SJSA1 (cell line): ENCODE measurements around the gene COMTD1. TPM values are rescaled to one million over a fixed set of nuclear protein-coding genes. Genes with fewer than 3 reads are reported as not detected.

ENCODE experiments used
- DNase-seq, 2 experiments: peaks; one replicate each; pipeline ENCODE4 v3.0.0-alpha.2; 2015 to 2020; ENCODE audit warnings: low spot score in 2 of 2, low read depth in 1 of 2
- H3K27ac ChIP-seq: fragments of 250-450 bp; sonication (Bioruptor Pico); 2 replicates; pipeline ENCODE4 v1.5.1; 2020; ENCODE audit warnings: mild to moderate bottlenecking, moderate library complexity
- H3K27me3 ChIP-seq: fragments of 250-450 bp; sonication (Bioruptor Pico); replicated peaks from 2 replicates; pipeline ENCODE4 v1.5.1; 2020; ENCODE audit warnings: mild to moderate bottlenecking, moderate library complexity
- H3K36me3 ChIP-seq: fragments of 250-450 bp; sonication (Bioruptor Pico); 2 replicates; pipeline ENCODE4 v1.5.1; 2020; ENCODE audit warnings: mild to moderate bottlenecking
- H3K4me1 ChIP-seq: fragments of 250-450 bp; sonication (Bioruptor Pico); replicated peaks from 2 replicates; pipeline ENCODE4 v1.6.1; 2021; ENCODE audit warnings: mild to moderate bottlenecking
- H3K4me3 ChIP-seq: fragments of 250-450 bp; sonication (Bioruptor Pico); 2 replicates; pipeline ENCODE4 v1.5.1; 2020; ENCODE audit warnings: mild to moderate bottlenecking
- H3K9me3 ChIP-seq: fragments of 250-450 bp; sonication (Bioruptor Pico); replicated peaks from 2 replicates; pipeline ENCODE4 v1.5.1; 2020; ENCODE audit warnings: mild to moderate bottlenecking
- total RNA-seq: library from RNA; depleted of rRNA; stranded (reverse); fragments of >200 nt; shearing (Covaris generic); gene quantifications from 2 replicates; pipeline ENCODE4 v1.2.3, GENCODE V29; 2014

Gene COMTD1
- total RNA-seq, 1 experiment from 2014 or later = 8.8 TPM

DNA sequence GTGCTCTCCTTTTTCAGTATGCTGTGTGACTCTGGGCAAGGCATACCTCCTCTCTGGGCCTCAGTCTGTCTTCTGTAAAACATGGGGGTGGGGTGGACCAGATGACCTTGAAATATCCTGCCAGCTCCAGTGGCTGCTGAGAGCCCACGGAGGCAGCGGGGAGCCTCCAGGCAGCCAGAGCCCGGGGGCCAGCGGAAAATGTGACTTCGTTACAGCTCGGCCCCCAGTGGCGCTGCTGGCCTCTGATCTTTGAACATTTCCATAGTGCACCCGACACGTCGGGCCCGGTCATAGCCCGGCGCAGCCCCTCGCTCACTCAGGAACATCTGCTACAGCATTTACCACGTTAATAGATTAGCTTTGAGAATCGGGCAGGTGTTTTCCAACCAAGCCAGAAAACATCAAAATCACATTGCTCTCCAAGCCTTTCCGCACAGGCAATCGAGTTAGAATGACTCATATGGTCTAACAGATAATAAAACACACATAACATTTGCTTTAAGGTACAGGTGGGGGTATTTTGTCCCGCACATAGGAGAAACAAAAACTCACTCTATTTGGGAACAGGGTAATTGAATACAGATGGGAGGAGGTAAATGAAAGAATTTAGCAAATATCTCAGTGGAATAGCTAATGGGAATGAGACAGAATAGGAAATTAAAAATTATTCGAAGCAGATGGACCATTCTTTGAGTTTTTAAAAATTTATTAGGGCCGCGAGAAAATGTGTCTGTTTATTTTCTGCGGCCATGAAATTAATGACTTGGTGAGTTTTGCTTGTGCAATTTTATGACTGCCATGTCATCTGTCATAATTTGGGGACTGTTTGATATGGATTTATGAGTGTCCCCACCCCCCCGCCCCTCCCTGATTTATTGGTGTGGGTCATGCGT is 26.3 kb upstream of the COMTD1 start:
- Histone ChIP-seq H3K4me3 (no peak overlapping the region), H3K9me3 (no peaks in the 10 kb centered on the region), H3K27me3 (no peaks in the 10 kb centered on the region), H3K4me1 (no peaks in the 10 kb centered on the region), H3K27ac (no peak overlapping the region), H3K36me3 (no peaks in the 10 kb centered on the region)
- DNase-seq = no peak

DNA sequence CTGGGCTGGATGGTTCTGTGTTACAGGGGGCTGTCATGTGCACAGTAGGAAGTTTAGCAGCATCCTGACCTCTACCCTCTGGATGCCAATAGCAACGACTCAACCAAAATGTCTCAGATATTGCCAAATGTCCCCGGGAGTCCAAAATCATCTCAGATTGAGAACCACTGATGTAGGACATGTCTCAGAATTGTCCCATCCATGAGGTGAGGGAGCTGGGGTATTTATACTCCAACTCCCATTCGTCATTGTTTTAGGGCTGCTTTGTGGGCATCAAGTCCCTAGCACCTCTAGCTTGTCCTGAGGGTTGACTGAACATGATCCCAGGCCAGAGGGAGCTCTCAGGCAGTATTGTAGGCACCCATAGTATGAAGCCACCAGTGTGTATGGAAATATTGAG is 25.2 kb upstream of the COMTD1 start:
- DNase-seq = no peak
- Histone ChIP-seq H3K4me1 (no peaks in the 10 kb centered on the region), H3K27ac (no peak overlapping the region), H3K4me3 (no peak overlapping the region), H3K9me3 (no peaks in the 10 kb centered on the region), H3K27me3 (no peaks in the 10 kb centered on the region), H3K36me3 (no peaks in the 10 kb centered on the region)

DNA sequence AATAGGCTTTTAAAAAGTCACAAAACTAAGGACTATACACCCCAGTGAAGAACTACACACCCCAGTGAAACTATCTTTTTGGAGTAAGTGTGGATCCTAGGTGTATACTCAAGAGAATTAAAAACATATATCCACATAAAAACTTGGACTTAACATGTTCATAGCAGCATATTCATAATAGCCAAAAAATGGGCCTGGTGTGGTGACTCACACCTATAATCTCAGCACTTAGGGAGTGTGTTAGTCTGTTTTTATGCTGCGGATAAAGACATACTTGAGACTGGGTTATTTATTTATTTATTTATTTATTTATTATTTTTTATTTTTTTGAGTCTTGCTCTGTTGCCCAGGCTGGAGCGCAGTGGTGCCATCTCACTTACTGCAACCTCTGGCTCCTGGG is 19.0 kb upstream of the COMTD1 start:
- no peak for DNase-seq

DNA sequence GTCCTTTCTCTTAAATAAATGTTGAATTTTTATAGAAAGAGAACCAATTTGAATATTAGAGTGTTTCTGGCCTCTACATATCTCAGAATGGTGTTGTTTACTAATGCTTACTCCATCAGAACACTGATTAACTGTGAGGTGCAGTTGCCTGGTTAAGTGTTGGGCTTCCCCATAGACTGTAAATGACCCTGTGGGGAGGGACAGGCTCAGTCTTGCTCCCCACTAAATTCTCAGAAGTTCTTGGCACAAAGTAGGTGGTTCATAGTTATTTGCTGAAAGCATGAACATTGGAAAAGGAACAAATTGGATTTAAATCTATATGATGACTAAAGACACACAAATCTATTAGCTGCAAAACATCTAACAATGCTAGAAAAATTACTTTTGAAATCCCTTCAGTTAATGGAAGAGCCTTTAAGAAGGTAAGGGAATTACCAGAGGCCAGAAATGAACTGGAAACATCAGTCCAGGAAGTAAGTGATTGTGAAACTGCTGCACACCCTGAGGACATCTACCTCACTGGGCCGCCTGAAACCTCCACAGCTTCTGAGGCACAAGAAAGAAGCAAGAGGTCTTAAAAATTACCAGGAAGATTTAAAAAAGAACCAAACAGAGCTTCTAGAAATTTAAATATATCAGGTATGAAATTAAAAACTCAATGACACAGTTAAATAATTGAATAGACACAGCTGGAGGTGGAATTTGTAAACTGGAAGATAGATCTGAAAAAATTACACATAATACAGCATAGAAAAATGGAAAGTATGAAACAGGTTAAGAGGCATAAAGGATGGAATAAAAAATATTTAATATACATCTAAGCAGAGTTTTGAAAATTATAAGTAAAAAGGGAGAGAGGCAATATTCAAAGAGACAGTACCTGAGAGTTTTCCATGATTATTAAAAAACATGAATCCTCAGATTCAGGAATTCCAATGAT is 17.8 kb upstream of the COMTD1 start:
- no peak for DNase-seq
- no peaks in the 10 kb centered on the region for H3K36me3 ChIP-seq
- no peaks in the 10 kb centered on the region for H3K27me3 ChIP-seq
- no peak overlapping the region for H3K27ac ChIP-seq
- no peak overlapping the region for H3K4me3 ChIP-seq
- H3K4me1 ChIP-seq = no peaks in the 10 kb centered on the region
- H3K9me3 ChIP-seq = peaks cover 7% of the 10 kb centered on the region; the same call in 1 of the 2 replicates

More for the DNA sequence above, 19.0 kb upstream of the COMTD1 start:
- Histone ChIP-seq H3K9me3 (peaks cover 7% of the 10 kb centered on the region; the same call in 1 of the 2 replicates), H3K36me3 (no peaks in the 10 kb centered on the region), H3K27me3 (no peaks in the 10 kb centered on the region), H3K27ac (no peak overlapping the region), H3K4me1 (no peaks in the 10 kb centered on the region), H3K4me3 (no peak overlapping the region)

DNA sequence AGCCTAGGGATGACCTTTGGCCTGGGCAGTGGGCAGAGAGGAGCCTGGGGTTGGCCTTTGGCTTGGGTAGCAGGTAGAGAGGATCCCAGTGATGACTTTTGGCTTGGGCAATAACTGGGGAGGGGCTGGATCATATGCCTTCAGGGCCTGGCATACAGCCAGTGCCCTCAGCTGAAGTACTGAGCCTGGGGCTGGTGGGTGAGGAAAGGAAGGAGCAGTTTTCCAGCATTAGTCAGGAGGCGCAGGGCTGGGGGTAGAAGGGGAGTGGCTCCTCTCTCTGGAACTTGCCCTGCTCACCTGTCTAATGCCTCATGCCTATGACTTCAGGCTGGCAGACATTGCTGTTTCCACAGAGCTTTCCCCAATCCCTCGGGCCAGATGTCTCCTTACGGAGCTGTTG is 15.2 kb upstream of the COMTD1 start:
- H3K36me3 ChIP-seq = no peaks in the 10 kb centered on the region
- no peak overlapping the region for H3K4me3 ChIP-seq
- no peak for DNase-seq

DNA sequence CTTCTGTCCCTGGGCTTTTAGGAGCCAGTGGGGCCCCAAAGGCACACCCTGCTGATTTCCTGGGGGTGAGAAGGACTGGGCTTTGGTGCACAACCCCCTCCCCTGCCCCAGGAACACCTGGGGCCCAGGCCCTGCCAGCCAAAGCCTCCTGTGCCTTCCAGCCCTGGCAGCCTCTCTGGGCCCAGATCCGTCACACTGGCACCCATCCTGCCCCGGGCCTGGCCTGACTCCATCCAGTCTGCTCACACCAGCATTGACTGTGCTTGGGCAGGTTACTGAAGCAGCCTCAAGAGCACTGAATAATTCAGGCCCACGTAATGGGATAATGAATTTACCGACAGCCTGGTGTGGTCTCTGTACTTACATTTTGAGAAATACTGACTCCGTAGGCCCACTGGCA is 12.0 kb upstream of the COMTD1 start:
- Histone ChIP-seq H3K4me3 (no peak overlapping the region), H3K9me3 (no peaks in the 10 kb centered on the region; the same call in 1 of the 2 replicates), H3K27ac (no peak overlapping the region), H3K27me3 (no peaks in the 10 kb centered on the region), H3K36me3 (no peaks in the 10 kb centered on the region), H3K4me1 (no peaks in the 10 kb centered on the region)
- no peak for DNase-seq

More for the DNA sequence above, 15.2 kb upstream of the COMTD1 start:
- Histone ChIP-seq H3K4me1 (no peaks in the 10 kb centered on the region), H3K27me3 (no peaks in the 10 kb centered on the region), H3K9me3 (peaks cover 7% of the 10 kb centered on the region; the same call in 1 of the 2 replicates), H3K27ac (no peak overlapping the region)

DNA sequence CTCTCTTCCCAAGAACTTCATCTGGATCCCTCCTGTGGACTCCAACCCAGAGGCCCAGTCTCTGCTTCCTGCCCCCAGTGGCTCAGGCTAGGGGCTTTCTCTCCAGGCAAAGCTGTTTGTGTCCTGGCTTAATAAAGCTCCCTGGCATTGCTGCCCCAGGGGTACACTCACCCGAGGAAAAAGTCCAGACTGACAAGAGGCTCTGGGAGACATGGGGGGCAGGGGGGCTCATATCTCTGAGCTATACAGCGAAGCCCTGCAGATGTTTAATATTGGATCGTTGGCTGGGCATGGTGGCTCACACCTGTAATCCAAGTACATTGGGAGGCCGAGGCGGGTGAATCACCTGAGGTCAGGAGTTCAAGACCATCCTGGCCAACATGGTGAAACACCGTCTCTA is 10.7 kb upstream of the COMTD1 start:
- H3K9me3 ChIP-seq = no peaks in the 10 kb centered on the region
- no peaks in the 10 kb centered on the region for H3K27me3 ChIP-seq
- DNase-seq = no peak
- no peak overlapping the region for H3K4me3 ChIP-seq
- H3K4me1 ChIP-seq = no peaks in the 10 kb centered on the region
- H3K36me3 ChIP-seq = no peaks in the 10 kb centered on the region
- H3K27ac ChIP-seq = no peak overlapping the region

DNA sequence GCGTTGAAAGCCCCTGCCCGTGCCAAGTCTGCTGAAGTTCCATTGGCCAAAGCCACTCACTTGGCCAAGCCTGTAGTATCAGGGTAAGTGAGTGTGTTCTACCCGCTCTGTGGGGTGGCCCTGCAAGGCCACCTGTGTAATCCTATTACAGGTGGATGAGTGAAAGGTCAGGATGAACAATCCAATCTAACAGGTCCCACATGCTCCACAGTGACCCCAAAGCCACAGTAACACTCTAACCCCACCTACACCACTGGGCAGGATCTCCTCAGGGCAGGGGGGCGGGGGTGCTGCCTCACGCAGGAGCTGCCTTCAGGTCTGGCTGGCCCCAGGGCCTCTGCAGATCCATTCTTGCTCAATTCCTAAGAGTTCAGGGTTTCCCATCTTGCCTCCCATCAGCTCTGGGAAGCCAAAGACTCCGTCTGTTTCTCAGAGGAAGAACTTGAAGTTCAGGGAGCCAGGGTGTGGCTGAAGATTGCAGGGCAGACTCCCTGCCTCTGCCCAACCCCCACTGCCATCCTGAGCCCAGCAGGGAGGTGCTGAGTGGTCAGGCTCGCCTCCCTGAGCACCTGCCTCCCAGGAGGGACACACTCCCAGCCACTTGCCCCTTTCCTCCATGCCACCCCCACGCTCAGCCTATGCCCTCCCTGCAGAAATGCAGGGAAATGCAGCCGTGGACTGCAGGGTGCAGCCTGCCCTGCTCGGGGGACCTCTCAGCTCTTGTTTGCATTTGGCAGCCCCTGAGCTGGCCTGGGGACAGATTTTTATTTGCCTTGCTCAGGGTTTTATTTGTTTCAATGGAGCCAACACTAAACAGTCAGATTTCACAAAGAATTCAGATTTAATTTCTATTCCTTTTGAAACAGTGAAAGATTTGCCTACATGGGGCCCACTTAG is 9.8 kb upstream of the COMTD1 start:
- no peaks in the 10 kb centered on the region for H3K9me3 ChIP-seq
- no peak overlapping the region for H3K4me3 ChIP-seq
- H3K27ac ChIP-seq = no peak overlapping the region
- H3K4me1 ChIP-seq = no peaks in the 10 kb centered on the region
- no peaks in the 10 kb centered on the region for H3K27me3 ChIP-seq
- DNase-seq = no peak
- no peaks in the 10 kb centered on the region for H3K36me3 ChIP-seq

DNA sequence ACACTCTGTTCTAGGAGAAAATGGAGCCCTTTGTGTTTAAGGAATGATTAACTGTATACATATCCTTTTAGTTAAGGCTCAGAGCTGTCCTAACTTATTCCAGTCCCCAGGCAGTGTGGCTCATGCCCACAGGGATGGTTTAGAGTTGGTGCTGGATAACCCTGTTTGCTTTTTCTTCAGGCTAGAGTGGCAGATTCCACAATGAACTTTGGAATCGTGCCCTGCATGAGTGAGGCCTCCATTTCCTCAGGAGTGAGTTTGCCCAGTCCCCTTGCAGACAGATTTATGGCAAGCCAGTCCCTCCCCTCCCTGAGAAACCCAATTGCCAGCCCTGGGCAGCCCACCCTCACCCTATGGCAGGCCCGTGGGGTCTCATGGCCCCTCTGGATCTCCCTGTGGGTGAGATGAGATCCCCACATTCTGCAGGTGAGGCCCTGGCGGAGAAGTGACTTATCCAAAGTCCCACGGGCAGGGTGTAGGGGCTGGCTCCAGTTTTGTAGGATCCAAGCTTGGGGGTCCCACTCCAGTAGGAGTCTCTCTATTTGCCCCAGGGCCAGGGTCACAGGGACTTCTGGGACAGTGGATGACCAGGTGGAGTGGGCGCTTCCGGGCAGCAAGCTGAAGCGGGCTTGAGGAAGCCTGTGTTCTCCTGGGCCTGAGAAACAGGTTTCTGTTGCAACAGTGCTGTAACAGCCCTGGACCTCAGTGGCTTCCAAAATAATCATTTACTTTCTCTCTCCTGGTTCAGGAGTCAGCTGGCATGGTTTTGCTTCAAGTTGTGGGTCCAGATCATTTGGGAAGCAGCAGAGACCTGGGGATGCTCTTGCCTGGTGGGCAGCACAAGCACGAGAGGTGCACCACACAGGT is 9.0 kb upstream of the COMTD1 start:
- H3K27ac ChIP-seq = no peak overlapping the region
- no peaks in the 10 kb centered on the region for H3K27me3 ChIP-seq
- no peaks in the 10 kb centered on the region for H3K36me3 ChIP-seq
- H3K4me1 ChIP-seq = no peaks in the 10 kb centered on the region
- H3K4me3 ChIP-seq = no peak overlapping the region
- no peak for DNase-seq
- no peaks in the 10 kb centered on the region for H3K9me3 ChIP-seq

DNA sequence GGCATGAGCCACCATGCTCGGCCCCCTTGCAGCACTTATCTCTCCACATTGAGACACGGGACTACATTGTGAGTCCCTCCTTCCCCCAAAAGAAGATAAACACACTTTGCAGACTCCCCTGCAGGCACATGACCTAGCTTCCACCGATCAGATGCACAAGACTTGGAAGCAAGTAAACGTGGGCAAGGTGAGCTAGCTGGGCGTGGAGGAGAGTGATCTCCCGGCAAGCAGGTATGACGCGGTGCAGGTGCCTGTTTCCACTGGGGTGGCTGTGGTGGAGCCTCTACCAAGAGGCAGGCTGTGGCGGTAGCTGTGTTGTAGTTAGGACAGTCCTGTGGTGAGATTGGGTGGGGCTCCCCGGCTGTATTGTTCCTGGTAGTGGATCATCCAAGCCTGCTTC is 7.7 kb upstream of the COMTD1 start:
- DNase-seq = no peak
- Histone ChIP-seq H3K36me3 (no peaks in the 10 kb centered on the region), H3K4me3 (no peak overlapping the region), H3K4me1 (no peaks in the 10 kb centered on the region), H3K27me3 (no peaks in the 10 kb centered on the region), H3K9me3 (no peaks in the 10 kb centered on the region), H3K27ac (no peak overlapping the region)

DNA sequence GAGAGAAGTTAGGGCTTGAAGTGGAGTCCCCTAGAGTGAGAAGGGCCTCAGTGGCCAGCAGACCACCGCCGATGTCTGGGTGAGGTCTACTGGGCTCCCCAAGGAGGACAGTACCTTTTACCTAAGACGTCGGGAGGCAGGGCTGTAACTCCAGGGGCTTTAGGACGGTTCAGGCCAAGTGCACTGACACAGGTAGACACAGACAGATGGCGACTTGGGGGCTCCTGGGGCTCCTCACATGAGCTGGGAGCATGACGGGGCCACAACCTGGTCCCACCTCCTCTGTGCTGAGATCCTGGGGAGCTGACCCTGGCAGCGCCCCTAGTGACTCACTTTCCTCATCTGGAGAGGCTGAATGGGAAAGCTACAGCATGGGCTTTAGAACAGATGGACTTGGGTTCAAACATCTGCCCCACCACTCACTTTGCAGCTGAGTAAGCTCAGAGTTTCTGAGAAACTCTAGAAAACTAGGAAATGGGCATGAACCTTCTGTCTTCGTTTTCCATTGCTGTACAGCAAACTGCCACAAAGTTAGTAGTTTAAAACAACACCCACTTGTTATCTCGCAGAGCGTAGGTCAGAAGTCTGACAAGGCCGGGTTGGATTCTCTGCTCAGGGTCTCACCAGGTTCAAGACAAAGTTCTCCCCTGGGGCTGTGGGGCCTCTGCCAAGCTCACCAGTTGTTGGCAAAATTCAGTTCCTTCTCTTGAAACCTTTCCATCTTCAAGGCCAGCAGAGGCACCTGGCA is 4.7 kb upstream of the COMTD1 start:
- Histone ChIP-seq H3K27ac (no peak overlapping the region), H3K27me3 (no peaks in the 10 kb centered on the region), H3K4me3 (no peak overlapping the region), H3K36me3 (no peaks in the 10 kb centered on the region), H3K4me1 (peaks cover 5% of the 10 kb centered on the region), H3K9me3 (no peaks in the 10 kb centered on the region)
- DNase-seq = no peak
